ENCODE measurements around the gene PSTPIP2.
A peak's percentile ranks its signal among the peaks of the same experiment; 100 is the strongest.
"Not testable (repeated sequence)": the region's sequence is repeated elsewhere in the genome, so short reads cannot be mapped to it uniquely, and the experiment has no call there.

Gene PSTPIP2, protein sequence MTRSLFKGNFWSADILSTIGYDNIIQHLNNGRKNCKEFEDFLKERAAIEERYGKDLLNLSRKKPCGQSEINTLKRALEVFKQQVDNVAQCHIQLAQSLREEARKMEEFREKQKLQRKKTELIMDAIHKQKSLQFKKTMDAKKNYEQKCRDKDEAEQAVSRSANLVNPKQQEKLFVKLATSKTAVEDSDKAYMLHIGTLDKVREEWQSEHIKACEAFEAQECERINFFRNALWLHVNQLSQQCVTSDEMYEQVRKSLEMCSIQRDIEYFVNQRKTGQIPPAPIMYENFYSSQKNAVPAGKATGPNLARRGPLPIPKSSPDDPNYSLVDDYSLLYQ

DNA sequence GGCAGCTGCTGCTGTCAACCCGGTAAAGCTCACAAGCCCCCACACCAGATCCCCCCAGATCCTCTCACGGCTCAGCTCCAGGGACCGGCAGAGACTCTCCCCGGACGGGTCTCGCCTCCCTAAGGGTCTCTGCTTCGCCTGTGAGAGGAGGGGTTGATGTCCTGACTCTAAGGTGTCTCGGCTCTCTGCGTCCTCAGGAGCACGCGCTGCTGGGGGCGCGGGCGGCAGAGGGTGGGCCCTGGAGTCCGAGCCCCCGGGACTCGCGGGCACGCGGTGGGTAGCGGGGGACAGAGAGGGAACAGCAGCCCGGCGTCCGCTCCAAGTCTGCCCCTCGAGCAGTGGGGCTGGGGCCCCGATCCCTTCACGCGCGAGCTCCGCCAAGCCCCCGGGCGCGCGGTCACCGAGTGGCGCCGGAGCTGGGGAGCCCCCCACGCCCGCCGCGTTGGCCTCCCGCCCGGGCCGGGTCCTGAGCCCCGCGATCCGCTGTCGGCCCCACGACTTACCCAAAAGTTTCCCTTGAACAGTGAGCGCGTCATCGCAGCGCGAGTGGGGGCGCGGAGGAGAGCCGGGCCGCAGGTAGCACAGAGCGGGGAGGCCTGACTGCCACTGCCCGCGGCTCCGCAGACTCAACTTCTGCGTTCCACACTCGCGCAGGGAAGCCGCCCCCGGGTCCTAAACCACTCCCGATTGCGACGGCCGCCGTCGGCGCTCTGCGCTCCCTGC lies at the start of gene PSTPIP2:
TSS of gene PSTPIP2 (minus strand) at position 608 of the 723 bp plus-strand sequence. CDS start at position 536, 72 bp downstream.
- DNase-seq = no peak

DNA sequence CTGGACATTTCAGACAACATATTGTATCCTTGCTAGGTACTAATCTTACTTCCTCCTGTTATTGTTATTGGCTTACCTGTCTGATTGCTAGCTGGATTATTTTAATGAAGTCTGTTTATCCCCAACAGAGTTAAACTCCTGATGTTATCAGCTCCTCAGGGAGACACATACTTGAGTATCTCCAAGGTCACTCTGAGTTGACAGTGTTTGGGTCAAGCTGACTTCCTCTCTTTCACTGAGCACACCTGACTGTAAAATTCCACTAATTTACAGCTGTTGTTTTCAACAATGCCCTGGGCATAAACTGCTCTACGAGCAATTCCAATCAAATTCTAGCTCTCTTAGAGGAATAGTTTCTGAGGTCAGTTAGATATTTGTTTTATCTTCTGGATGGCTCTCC lies 41.7 kb upstream of the PSTPIP2 start:
- no peak for DNase-seq

DNA sequence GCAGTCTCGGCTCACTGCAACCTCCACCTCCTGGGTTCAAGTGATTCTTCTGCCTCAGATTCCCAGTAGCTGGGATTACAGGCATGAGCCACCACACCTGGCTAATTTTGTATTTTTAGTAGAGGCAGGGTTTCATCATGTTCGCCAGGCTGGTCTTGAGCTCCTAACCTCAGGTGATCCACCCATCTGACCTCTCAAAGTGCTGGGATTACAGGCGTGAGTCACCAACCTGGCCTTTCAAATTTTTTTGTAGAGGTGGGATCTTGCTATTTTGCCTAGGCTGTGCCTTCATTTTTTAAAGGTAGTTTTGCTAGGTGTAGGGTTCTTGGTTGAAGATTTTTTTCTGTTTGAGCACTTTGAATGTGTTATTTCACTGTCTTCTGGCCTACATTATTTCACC lies 38.3 kb upstream of the PSTPIP2 start:
- no peak for DNase-seq

DNA sequence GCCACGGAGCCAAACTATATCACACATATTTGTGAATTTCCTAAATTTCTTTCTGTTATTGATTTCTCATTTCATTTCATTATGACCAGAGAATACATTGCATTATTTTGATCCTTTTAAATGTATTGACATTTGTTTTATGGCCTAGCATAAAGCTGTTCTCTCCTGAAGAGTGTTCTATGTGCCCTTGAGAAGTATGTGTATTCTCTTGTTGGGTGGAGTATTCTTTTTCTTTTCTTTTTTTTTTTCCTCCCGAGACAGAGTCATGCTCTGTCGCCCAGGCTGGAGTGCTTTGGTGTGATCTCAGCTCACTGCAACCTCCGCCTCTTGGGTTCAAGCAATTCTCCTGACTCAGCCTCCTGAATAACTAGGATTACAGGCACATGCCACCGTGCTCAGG lies 37.3 kb upstream of the PSTPIP2 start:
- DNase-seq = no peak

DNA sequence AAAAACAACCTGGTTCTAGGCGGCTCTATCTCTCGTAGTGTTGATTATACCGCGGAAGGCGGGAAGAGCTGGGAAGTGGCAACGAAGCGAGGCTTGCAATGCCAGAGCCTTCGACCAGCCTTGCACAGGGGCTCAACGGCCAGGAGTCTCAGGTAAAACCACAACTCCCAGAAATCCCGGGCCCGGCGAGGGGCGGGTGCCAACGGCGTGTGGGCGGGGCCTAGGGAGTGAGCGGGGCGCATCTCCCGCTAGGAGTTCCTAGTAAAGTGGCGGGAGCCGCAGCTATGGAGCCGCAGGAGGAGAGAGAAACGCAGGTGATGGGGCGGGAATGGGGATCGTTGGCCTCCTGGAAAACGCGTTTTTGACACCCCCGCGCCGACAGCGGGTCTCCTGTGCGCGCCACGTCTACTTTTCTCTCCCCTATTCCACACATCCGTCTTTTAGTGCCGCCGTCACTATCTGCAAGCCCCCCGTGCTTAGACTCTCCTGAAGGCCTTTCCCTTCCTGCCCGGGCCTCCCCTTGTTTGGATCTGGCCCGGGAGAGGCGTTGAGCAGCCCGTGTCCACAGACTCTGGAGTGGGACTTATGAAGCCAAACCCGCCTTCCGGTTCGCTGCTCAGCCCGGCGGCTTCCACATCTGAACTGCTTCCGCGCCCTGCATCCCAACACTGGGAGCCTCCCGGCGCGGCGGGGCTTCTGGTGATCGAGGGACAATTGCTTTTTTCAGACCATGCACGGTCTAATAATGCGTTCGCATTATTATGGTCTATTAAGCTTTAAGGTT lies 32.3 kb upstream of the PSTPIP2 start, which contains the start of gene HAUS1:
TSS of gene HAUS1 (plus strand) at position 258 of the 784 bp plus-strand sequence. CDS start at position 285, 27 bp downstream.
- peak; percentile 91 for DNase-seq

DNA sequence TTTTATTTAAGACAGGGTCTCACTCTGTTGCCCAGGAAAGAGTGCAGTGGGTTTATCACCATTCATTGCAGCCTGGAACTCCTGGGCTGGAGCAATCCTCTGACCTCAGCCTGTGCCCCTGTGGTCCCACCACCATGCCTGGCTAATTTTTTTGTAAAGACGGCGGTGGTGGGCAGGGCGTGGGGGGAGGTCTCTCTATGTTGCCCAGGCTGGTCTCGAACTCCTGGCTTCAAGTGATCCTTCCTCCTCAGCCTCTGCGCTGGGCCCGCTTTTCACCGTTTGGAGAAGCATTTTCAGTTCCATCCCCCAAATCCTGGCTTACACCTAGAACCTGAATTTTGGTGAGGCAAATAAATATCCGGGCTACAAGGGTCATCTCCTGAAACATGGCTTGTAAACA lies 27.4 kb upstream of the PSTPIP2 start:
- no peak for DNase-seq

DNA sequence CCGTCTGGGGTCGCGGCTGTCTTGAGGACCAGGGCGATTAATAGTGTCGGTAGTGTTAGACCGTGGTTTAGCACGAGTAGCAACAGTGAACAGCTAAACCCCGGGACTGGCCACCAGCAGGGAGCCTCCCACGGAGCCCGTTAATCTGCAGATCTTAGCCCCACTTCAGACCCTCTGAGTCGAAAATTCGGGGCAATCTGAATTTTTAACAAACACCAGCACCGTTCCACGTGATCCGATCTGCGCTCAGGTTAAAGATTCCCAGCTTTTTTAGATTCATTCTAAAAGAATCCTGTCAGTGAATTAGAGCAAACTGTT lies 26.5 kb upstream of the PSTPIP2 start:
- DNase-seq = no peak

DNA sequence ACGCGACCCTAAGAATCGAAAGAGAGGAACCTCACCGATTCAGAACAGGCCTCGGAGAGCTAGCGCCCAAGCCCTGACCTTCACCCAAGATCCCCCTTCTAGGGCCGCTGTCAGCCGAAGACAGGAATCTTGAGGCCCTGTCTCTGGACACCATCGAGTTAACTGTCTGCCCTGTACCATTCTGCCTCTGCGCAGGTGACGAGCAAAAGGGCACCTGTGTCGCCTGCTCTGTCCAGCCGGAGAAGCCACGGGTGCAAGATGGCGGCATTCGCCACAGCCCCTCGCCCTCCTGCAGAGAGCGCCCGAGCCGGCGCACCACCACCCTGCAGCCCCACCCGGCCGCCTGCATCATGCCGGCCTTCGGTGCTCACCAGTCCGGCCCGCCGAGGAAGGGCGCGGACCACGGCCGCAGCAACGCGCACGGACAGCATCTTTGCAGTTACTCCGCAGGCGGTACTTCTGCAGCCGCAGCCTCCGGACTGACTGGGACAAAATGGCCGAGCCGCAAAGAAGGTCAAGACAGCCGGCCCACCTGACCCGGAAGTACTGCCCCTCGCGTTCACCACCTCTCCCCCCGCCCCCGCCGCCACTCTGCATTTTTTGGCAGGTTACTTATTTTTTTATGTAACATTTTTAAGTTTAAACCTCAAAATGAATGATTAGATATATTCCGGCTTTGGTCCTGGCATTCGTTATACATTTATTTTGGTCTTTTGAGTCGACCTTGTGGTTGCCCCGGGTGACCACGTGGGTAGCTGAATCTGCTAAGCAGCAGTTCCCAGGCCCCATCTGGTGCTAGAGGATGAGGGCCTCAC lies 25.9 kb upstream of the PSTPIP2 start, which contains the start of gene ATP5F1A:
TSS of gene ATP5F1A (minus strand) at position 496 of the 815 bp plus-strand sequence. CDS start at position 431, 65 bp downstream.
- DNase-seq = peak; percentile 59

DNA sequence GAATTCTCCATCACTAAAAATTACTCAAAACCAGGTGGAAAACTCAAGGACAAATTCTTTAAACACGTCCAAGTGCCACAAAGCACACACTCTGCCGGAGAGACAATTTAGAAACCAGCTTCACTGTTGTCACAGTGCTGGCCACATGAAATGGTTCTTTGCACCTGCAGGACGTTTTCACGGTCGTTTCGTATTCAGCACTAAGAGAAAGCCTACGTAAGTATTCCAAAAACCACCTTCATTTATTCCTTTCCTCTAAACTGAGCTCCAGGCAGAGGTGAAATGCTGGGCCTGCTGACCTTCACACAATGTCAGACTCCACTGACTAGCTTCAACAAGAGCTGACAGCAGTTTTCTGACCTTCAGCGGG lies 25.4 kb upstream of the PSTPIP2 start:
- DNase-seq = no peak

DNA sequence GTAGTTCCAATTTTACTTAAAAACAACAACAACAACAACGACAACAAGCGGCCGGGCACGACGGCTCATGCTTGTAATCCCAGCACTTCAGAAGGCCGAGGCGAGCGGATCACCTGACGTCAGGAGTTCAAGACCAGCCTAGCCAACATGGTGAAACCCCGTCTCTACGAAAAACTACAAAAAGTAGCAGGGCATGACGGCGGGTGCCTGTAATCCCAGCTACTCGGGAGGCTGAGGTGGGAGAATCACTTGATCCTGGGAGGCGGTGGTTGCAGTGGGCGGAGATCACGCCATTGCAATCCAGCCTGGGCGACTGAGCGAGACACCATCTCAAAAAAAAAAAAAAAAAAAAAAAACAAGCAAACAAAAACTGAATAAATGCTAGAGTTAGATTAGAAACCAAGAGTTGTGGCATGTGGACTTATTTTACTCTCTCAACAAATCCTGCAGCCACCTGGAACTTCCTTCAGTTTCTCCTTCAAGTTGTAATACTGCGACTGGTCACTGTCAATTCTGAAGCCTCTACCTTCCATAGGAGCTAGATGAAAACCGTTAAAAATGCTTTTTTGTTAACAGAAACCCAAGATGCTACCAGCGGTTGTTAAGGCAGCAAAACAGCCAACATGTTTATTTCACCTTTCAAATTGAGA lies 24.7 kb upstream of the PSTPIP2 start:
- no peak for DNase-seq

DNA sequence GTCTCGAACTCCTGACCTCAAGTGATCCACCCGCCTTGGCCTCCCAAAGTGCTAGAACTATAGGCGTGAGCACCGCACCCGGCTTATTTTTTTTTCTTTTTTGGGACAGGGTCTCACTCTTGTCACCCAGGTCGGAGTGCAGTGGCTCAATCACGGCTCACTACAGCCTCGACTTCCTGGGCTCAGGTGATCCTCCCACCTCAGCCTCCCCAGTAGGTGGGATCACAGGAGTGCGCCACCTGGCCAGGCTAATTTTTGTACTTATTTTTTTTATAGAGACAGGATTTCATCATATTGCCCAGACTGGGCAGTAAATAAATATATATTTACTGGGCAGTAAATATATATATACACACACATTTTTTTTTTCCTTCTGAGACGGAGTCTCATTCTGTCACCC lies 23.5 kb upstream of the PSTPIP2 start:
- DNase-seq = no peak

DNA sequence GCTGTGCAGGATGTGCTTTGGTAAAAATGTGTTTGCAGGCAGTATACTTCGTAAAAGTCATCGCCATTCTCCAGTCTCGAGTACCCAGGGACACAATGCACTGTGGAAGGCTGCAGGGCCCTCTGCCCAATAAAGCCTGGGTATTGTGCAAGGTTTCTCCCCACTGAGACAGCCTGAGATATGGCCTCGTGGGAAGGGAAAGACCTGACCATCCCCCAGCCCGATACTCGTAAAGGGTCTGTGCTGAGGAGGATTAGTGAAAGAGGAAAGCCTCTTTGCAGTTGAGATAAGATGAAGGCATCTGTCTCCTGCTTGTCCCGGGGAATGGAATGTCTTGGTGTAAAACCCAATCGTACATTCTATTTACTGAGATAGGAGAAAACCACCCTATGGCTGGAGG lies 16.4 kb upstream of the PSTPIP2 start:
- not testable (repeated sequence) for DNase-seq

DNA sequence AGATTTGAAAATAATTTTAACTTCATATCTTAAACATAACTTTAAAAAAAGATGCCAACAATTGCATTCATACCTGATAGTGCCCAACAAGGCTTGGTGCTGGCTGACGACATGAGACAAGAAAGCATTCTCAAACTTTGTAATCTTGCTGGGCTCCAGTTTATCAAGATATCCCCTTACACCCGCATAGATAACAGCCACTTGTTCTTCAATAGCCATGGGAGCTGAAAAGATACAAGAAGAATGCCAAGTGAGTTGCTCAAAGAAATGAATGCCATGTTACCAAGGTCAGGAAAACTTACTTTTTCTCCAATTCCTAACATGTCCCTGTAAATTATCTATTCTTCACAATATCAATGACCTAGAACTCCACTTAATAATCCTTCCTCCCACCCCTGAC lies 12.4 kb upstream of the PSTPIP2 start:
- DNase-seq = no peak

DNA sequence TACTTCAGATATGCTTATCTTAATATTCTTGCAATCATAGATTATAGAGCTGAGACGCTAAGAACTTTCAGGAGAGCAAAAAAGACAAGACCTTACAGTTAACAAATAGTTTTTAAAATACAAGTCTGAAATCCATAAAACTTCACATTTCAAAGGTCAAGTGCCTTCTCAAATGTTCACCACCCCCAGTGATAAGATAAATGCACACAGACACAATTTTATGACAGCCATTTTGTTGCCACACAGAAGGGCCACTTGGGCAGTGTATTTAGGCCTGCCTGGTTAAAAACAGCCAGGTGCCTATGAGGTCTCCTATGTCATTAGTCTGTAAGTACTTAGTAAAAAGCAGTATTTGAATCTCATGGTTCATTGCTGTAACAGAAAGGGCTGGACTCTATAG lies 8.1 kb upstream of the PSTPIP2 start:
- no peak for DNase-seq

DNA sequence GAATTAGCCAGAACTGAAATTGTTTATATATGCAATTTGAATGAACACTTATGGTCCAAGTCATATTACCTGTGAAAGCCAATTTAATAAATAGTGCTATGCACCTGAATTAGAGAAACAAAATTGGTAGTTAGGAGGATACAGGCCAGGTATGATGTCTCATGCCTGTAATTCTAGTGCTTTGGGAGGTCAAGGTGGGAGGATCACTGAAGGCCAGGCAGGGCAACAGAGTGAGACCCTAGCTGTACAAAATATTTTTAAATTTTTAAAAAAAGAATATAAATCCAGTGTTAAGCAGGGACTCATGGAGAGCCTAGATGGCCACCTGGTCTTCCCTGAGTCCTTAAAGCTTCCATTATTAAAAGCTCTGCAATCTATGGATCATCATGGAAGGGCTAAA lies 7.3 kb upstream of the PSTPIP2 start:
- DNase-seq = no peak

DNA sequence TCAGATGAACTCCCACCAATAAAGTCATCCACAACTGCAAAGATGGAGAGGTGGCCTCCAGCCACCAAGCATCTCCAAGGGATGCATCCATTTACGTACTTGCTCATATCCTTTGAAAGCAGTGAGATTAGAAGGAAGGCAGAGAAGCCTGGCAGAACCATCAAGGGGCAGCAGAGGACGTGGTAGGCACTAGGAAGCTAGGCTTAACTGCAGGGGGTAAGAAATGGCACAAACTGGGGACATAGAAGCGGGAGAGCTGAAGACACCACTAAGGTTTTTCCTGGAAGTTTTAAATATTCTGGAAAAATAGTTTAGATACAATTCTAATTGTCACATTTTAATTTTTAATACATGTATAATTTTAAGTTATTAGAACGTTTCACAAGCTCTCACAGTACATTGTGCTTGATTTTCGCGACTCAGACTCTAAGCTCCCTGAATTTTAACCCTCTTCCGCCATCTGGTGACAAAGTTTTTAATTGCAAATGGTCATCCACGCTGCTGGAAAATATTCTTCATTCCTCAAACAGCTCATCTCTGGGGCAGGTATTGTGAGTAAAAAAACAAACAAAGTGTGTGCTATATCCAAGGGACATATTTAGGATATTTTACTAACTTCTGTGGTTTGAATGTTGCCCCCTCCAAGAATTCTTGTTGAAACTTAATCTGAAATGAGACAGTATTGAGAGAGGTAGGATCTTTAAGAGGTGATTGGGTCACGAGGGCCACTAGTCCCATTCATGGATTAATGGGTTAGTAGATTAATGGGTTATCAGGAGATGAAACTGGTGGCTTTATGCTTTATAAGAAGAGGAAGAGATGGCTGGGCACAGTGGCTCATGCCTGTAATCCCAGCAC lies 1.6 kb upstream of the PSTPIP2 start:
- DNase-seq = peak; percentile 20

DNA sequence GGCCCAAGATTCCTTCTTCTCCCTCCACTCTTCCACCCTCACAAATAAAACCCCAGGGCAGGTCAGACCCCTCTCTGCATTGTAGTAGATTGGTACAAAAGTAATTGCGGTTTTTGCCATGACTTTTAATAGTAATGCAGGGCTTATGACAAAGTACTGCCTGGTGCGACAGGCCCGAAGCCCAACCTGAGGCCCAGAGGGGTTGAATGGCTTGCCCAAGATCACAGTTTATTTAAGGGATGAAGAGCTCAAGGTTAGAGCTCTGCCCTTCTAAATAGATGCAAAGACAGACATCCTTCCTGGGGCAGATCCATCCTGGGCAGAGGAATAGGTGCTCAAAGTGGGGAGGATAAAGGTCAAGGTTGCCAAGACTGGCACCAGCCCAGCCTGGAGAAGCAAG lies 899 bp upstream of the PSTPIP2 start:
- no peak for DNase-seq

DNA sequence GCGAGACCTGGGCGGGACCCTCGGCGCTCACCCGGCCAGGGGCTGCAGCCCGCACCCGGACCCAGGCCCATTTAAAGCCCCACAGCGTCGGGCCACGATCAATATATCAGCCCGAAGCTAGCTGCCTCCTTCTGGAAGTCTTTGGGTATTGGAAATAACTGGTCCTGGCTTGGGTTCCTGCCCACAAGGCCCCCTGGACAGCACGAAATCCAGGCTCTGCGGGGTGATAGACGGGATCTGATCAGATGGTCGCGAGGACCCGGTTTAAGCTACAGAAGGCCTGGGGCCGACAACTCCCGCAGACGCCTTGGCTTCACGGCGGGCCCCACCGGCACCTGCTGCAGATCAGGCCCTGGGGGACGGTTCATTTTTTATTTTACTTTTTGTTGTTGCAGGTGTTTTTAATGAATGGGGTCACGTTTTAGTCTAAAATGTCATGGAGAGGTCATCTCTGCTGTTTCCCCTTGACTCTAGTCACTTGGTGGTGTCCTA lies 362 bp upstream of the PSTPIP2 start:
- DNase-seq = no peak

DNA sequence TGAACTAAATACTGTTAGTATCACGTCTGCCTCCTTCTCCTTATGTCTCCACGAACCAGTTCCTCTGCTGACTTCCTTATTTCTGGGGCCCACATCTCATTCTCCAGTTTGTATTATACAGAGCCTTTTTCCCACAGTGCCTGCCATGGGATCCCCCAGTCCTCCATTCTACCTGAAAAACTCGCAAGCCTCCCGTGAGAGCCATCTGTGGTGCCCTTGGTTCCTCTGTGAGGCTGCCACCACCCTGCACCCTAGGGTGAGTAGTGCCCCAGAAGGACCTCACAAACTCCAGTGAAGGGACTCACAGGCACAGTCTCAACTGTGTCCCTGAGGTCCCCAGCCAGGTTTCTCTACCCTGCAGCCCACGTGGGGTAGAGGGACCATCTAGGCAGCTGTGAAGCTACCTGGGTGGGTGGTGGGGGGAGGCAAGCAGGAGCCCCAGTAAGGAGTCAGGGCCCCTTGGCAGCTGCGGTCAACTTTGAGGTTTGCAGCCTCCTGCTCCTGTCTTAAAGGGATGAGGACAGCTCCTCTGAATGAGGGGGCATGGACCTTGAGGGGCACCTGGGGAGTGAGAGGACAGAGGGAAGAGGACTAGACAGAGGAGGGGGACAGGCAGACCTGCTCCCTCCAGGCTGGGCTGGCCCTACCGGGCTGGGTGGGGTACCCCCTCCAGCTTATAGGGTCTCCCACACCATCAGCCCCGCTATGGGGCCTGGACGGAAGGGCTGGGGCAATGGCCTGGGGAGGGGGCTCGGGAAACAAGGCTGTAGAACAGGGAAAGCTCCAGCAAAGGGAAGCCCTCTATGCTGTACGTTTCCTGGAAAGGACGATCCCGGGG lies 1.0 kb downstream of the PSTPIP2 start:
- DNase-seq = no peak

DNA sequence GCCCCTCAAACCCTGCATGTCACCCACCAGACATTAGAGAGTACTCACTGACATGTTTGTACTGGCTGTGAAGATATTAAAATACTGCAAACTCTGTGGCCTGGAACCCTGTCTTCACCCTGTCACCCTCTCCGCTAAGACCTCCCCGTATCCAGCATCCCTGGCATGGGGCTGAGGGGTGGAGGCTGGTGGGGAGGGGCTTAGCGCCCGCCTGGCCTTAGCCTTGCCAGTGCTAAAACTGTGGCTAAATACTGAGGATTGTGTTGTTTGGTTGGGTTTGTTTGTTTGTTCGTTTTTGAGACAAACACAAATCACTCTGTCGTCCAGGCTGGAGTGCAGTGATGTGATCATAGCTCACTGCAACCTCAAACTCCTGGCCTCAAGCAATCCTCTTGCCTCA lies 1.8 kb downstream of the PSTPIP2 start:
- no peak for DNase-seq
